Bone marrow (tissue), 2 donors: ENCODE data around the gene NR1H3.
"Not testable (repeated sequence)": the region's sequence is repeated elsewhere in the genome, so short reads cannot be mapped to it uniquely, and the experiment has no call there.

Experiments
- DNase-seq, 2 donors: peaks; one replicate each; lab custom pipeline; 2025; lab: John Stamatoyannopoulos, UW

NR1H3 gene

GRCh38 chr11:47306484-47306844, 48.7 kb downstream of the NR1H3 start:
- DNase-seq, result no peak

DNA sequence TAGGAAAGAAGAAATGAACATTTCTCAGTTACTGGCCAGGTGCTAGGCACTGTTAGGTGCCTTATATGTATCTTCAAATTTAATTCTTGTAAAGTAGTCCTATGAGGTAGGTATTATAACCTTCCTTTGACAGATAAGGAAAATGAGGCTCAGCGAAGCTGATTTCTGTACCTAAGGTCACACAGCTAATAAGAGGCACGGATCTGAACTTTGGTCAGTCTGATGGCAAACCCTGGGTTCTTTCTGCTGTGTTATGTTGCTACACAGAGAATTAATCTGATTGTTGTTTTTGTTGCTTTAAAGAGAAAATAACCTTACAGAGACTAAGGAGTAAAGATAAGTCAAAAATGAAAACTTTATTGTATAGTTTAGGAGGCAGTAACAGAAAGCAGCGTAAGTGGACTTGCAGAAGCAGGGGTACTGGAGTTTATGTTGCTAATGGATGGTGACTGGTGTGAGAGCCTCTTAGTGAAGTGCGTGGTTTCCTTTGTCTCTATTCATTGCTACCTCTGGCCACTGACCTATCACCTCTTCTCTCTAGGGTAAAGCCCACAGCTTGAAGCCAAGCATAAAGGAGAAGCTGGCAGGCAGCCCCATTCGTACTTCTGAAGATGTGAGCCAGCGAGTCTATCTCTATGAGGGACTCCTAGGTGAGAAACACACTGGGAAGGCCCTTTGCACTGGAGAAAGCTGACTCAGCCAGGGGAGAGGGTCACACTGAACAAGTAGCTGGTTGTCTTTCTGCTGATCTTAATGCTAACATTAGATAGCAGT, 50.4 kb downstream of the NR1H3 start:
- DNase-seq, result no peak

DNA sequence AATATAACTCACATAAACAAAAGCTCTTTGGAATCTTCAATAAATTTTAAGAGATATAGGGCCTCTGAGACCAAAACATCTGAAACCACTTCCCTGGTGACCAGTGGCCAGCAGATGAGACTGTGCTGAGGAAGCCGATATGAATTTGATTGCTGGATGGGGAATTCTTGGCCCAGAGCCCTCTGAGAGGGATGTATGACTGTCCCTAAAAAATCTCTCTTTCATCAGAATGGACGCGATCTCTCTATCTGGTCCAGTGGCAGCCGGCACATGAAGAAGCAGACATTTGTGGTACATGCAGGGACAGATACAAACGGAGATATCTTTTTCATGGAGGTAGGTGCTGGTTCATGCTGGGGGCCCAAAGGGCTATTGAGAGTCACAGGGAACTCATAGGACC, 57.2 kb downstream of the NR1H3 start:
- DNase-seq, result no peak

DNA sequence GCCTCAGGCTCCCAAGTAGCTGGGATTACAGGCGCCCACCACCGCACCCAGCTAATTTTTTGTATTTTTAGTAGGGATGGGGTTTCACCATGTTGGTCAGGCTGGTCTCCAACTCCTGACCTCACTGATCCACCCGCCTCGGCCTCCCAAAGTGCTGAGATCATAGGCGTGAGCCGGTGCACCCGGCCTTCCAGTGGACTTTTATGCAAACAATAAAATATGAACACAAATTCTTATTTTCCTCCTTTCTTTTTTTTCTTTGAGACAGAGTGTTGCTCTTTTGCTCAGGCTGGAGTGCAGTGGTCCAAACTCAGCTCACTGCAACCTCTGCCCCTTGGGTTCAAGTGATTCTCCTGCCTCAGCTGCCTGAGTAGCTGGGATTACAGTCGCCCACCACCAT, 58.7 kb downstream of the NR1H3 start:
- DNase-seq, result not testable (repeated sequence)

DNA sequence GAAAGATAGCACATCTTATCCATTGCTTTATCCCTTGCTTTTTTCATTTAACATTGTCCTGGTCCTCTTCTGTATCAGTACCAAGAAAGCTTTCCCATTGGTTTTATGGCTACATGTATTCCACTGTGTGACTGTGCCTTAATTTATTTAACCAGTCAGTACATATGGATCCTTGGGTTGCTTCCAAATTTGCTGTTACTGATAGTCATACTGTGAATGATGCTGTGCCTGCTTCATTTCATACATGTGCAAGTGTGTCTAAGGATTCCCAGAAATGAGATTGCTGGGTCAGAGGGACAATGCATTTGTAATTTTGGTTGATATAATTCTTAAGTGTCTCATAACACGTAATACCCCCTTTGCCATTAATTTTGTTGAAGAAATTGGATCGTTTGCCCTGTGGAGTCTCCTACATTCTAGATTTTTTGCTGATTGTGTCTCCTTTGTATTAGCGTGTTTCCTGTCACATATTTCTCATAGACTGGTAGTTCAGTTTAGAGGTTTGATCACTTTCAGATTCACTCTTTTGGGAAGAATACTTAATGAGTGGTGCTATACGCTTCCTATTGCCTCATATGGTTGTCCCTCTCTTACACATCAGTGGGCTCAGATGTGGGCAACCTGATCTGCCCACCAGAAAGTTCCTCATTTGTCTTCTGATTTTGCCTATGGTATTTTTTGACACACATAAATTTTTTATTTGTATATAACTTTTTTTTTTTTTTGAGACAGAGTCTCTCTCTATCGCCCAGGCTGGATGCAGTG, 59.5 kb downstream of the NR1H3 start:
- DNase-seq, result no peak

DNA sequence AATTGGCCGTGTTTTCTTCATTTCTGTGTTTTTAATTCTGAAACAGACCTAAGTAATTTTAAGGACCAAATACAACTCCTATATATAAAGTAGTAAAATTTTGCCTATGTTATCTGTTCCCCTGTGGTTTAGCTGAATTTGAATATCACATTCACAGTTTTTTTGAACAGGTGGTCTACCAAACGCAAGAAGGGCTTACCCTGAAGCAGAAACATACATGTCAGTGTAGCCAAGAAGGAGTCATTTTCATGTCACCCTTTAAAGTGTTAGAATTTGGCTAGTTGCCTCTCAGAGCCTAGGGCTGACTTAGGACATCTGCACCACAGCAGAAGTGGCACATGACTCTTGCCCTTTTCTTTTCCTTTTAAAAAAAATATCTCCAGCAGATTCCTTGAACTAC, 60.4 kb downstream of the NR1H3 start:
- DNase-seq, result no peak
